GM12892 (cell line): Measurements from ENCODE around the gene PTPA.

Experiments
- DNase-seq: peaks from one replicate; pipeline ENCODE4 v3.0.0; 2011; ENCODE audit not compliant: insufficient read length
- FAIRE-seq: peaks from 2 replicates; lab custom pipeline; 2011; peaks lifted over from hg19 to GRCh38; lab: Jason Lieb, UNC
- POLR2A ChIP-seq: IDR thresholded peaks from 2 replicates; pipeline ENCODE4 v1.6.1; 2011; ENCODE audit warnings: low read depth, low read length, control low read depth
- POLR2AphosphoS5 ChIP-seq: IDR thresholded peaks from 2 replicates; pipeline ENCODE4 v1.6.1; 2011; ENCODE audit warnings: low read depth, low read length, control low read depth
- TAF1 ChIP-seq: IDR thresholded peaks from 2 replicates; pipeline ENCODE4 v1.6.1; 2011; ENCODE audit warnings: low read depth, mild to moderate bottlenecking, control low read depth, low read length, borderline replicate concordance

Gene PTPA

DNA sequence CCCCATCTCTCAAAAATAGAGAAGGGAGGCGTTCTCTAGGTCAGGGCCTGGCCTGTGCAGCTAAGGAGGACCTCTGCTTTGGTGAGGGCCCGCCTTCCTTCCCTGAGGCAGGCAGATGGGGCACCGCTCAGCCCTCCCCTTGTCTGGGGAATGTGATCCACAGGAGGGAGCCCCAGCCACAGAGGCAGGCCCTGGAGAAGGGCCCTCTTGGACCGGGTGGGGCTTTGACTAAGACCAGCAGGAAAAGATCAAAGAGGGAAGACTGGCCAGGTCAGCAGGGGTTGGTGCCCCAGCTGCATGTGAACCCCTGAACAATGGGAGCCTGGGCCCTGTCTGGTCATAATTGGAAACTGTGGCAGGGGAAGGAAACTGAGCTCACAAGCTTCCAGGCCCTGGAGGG, 21.9 kb downstream of the PTPA start:
- no peak for FAIRE-seq
- no peak for DNase-seq
- no peak for TF ChIP-seq POLR2A
- no peak for TF ChIP-seq POLR2AphosphoS5
- TF ChIP-seq TAF1, result no peak

DNA sequence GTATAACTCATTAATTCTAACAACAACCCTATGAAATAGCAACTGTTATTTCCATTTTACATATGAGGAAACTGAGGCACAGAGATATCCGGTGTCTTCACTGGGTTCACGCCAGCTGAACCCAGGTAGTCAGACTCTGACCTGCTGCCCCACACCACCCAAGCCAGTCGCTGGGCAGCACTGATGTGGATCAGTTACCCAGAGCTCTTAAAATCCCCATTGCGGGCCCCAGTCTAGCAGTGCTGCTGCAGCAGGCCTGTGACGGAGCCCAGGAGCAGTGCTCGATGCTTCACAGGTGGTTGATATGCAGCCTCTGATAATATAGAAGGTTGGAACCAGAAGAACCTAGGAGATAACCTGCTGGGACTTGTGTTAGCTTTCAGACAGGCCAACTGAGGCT, 24.3 kb downstream of the PTPA start:
- TF ChIP-seq TAF1 (no peak), POLR2AphosphoS5 (no peak), POLR2A (no peak)
- FAIRE-seq, result no peak
- no peak for DNase-seq

- TF ChIP-seq POLR2A (no peak), POLR2AphosphoS5 (no peak), TAF1 (no peak)
- no peak for FAIRE-seq
- no peak for DNase-seq
Measured at GRCh38 chr9:129136446-129137035, 25.3 kb downstream of the PTPA start.

DNA sequence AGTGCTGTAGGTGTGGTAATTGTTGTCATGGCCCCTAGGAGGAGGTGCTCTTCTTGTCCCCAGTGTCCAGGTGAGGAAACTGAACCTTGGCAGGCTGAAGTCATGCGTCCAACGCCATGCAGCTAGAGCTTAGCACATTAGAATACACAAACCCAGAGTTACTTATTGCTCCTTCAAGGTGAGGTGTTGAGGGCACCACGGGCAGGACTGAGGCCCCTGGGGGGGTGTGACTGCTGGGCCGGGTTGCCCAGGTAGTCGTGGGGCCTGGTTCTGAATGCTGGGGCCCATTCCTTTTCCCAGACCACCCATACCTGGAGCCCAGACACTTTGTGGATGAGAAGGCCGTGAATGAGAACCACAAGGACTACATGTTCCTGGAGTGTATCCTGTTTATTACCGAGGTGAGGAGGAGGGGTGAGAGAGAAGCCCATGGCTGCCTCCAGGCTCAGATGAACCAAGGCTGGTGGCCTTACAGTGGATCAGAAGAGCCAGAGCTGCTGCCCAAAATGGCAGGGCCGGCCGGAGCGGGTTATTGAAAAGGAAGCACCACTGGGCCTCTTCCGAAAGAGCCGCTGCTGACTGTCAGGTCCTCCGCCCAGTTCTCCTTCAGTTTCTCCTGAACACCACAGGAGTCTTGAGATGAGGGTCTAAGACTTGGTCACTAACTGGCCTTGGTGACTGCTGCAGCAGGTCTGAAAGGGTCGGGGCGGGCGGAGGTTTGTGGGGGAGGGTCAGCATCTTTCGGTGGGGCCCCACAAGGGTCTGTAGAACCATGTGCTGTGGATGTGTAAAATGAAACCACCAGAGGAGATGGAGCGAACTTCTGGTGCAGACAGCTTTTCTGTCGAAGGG, 26.3 kb downstream of the PTPA start:
- DNase-seq, result no peak
- TF ChIP-seq TAF1, result no peak
- TF ChIP-seq POLR2AphosphoS5, result no peak
- no peak for TF ChIP-seq POLR2A

GRCh38 chr9:129138144-129138462, 26.9 kb downstream of the PTPA start:
- FAIRE-seq, result no peak
- TF ChIP-seq POLR2A (no peak), POLR2AphosphoS5 (no peak), TAF1 (no peak)

More for the DNA sequence above, 26.3 kb downstream of the PTPA start:
- no peak for FAIRE-seq

GRCh38 chr9:129138476-129139232, 27.4 kb downstream of the PTPA start:
- no peak for FAIRE-seq
- DNase-seq, result no peak
- TF ChIP-seq TAF1 (no peak), POLR2A (no peak), POLR2AphosphoS5 (no peak)

More at GRCh38 chr9:129138144-129138462, 26.9 kb downstream of the PTPA start:
- no peak for DNase-seq

DNA sequence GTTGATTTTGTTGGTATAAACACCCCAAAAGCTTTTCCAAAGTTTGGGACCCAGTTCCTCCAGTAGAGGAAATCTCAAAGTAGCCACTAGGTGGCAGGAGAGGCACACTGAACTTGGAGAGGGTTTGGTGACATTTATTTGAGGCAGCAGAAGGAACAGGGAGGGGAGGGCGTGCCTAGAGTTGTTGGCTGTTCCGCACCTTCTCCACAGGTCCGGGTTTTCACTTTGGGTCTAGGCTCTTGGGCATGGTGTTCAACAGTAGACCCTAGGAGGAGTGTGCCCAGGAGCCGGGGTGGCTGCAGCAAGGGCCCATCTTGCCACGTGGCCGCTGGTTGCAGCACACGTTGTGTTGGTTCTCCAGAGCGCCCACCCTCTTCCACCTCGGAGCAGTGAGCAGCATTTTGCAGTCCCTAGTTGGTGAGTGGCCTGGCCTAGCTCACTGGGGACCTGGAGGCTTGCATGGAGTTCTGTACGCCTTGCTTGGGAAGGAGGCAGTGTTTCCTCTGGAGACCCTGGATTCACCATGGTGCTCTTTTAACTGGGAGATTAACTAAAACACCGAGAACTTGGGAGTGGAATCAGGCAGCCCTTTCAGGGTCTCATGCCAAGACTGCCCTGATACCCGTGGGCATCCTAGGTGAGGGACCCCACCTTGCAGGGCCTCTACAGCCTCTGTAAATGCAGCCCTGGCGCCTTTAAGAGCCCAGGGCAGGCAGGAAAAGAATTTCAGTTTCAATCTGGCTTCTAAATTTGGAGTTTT, 28.2 kb downstream of the PTPA start:
- TF ChIP-seq TAF1 (no peak), POLR2A (no peak)
- DNase-seq, result peak; percentile 74
- peak; percentile 91 for FAIRE-seq

- peak; percentile 58; the same call in 1 of the 2 replicates for TF ChIP-seq POLR2A
- TF ChIP-seq TAF1, result no peak; the same call in 1 of the 2 replicates
- DNase-seq (peak; percentile 81), FAIRE-seq (peak; percentile 97)
Measured at GRCh38 chr9:129139993-129140396, 28.8 kb downstream of the PTPA start.

- FAIRE-seq (no peak), DNase-seq (no peak)
- TF ChIP-seq POLR2AphosphoS5, result no peak; the same call in 1 of the 2 replicates
- no peak for TF ChIP-seq TAF1
- no peak for TF ChIP-seq POLR2A
Measured at GRCh38 chr9:129140397-129141065, 29.3 kb downstream of the PTPA start.

GRCh38 chr9:129141066-129142041, 30.1 kb downstream of the PTPA start:
- DNase-seq (no peak), FAIRE-seq (peak; percentile 90)
- TF ChIP-seq TAF1 (no peak), POLR2A (no peak), POLR2AphosphoS5 (no peak)
